IMR-90 (cell line): ENCODE data around the gene PDGFD. TPM values are rescaled to one million over a fixed set of nuclear protein-coding genes. Genes with fewer than 3 reads are reported as not detected.

Experiments
- ATAC-seq: fragments of 200-7000 bp; cut with Tn5 transposase; 2 replicates; pipeline ENCODE4 v1.9.1; 2020; ENCODE audit warnings: low read depth, mild to moderate bottlenecking, moderate library complexity
- BruUV-seq: library from RNA; stranded (reverse); fragments of 400-500 nt; replicated peaks from 2 replicates; lab custom pipeline; 2021; lab: Mats Ljungman, UMichigan
- CTCF ChIA-PET: fragments of 300-600 bp; formaldehyde crosslinking; extraction: SDS; loops from one replicate; lab custom pipeline; 2021; ENCODE audit warnings: antibody characterized with exemption; lab: Yijun Ruan, JAX
- POLR2A ChIA-PET: fragments of 300-600 bp; sonication (Branson Sonifier 250); formaldehyde crosslinking; loops from one replicate; lab custom pipeline; 2022; ENCODE audit warnings: antibody characterized with exemption; ENCODE audit not compliant: unreplicated experiment; lab: Charles Lee
- DNase-seq: peaks from one replicate; pipeline ENCODE4 v3.0.0; 2013
- H2AFZ ChIP-seq: replicated peaks from 2 replicates; pipeline ENCODE3; 2013; ENCODE audit warnings: low read length, mild to moderate bottlenecking; ENCODE audit not compliant: poor library complexity
- H2AK5ac ChIP-seq: 2 replicates; pipeline ENCODE4 v1.6.1; 2013; ENCODE audit warnings: low read depth, low read length, inconsistent platforms
- H2AK9ac ChIP-seq: replicated peaks from 2 replicates; pipeline ENCODE3; 2013; ENCODE audit warnings: mild to moderate bottlenecking, low read depth, low read length, moderate library complexity; ENCODE audit not compliant: poor library complexity
- H2BK120ac ChIP-seq: 2 replicates; pipeline ENCODE4 v1.6.1; 2013; ENCODE audit warnings: low read depth, low read length, inconsistent platforms
- H2BK15ac ChIP-seq: 3 replicates; pipeline ENCODE4 v1.6.1; 2013; ENCODE audit warnings: low read depth, low read length, inconsistent platforms
- H2BK20ac ChIP-seq: 2 replicates; pipeline ENCODE4 v1.6.1; 2013; ENCODE audit warnings: low read depth, mild to moderate bottlenecking, inconsistent platforms, low read length, moderate library complexity
- H2BK5ac ChIP-seq: 2 replicates; pipeline ENCODE4 v1.6.1; 2013; ENCODE audit warnings: mild to moderate bottlenecking, low read depth, low read length, inconsistent platforms; ENCODE audit not compliant: poor library complexity, severe bottlenecking
- H3K14ac ChIP-seq: replicated peaks from 2 replicates; pipeline ENCODE4 v1.6.1; 2013; ENCODE audit warnings: low read depth, low read length, inconsistent platforms
- H3K18ac ChIP-seq: 2 replicates; pipeline ENCODE4 v1.6.1; 2013; ENCODE audit warnings: low read depth, low read length, control low read depth
- H3K23ac ChIP-seq: 2 replicates; pipeline ENCODE4 v1.6.1; 2013; ENCODE audit warnings: low read depth, low read length, inconsistent platforms
- H3K27ac ChIP-seq: 2 replicates; pipeline ENCODE4 v1.5.1; 2013; ENCODE audit warnings: mild to moderate bottlenecking, control low read depth, low read length; ENCODE audit not compliant: insufficient read depth
- H3K27me3 ChIP-seq: 2 replicates; pipeline ENCODE4 v1.6.1; 2013; ENCODE audit warnings: low read length; ENCODE audit not compliant: control insufficient read depth, insufficient read depth
- H3K36me3 ChIP-seq: 2 replicates; pipeline ENCODE4 v1.6.1; 2013; ENCODE audit warnings: low read length, mixed read lengths; ENCODE audit not compliant: control insufficient read depth, insufficient read depth
- H3K4ac ChIP-seq: 2 replicates; pipeline ENCODE4 v1.6.1; 2013; ENCODE audit warnings: low read depth, low read length, inconsistent platforms
- H3K4me1 ChIP-seq: 2 replicates; pipeline ENCODE4 v1.6.1; 2013; ENCODE audit warnings: low read length, mixed read lengths; ENCODE audit not compliant: control insufficient read depth, insufficient read depth
- H3K4me2 ChIP-seq: 2 replicates; pipeline ENCODE4 v1.6.1; 2013; ENCODE audit warnings: low read depth, mild to moderate bottlenecking, control low read depth, low read length, moderate library complexity
- H3K4me3 ChIP-seq: 2 replicates; pipeline ENCODE4 v1.5.1; 2013; ENCODE audit warnings: low read depth, mild to moderate bottlenecking, control low read depth, low read length, moderate library complexity; ENCODE audit not compliant: insufficient read depth
- H3K56ac ChIP-seq: 2 replicates; pipeline ENCODE4 v1.6.1; 2013; ENCODE audit warnings: low read length, inconsistent platforms; ENCODE audit not compliant: insufficient read depth; ENCODE audit errors: extremely low read depth
- H3K79me1 ChIP-seq, 2 experiments: 2 replicates each; pipeline ENCODE4 v1.6.1; 2013; ENCODE audit warnings: low read length in 2 of 2, inconsistent platforms in 1 of 2, low read depth in 1 of 2
- H3K9ac ChIP-seq: 2 replicates; pipeline ENCODE4 v1.6.1; 2013; ENCODE audit warnings: low read depth, low read length, control low read depth
- H3K9me1 ChIP-seq: 2 replicates; pipeline ENCODE4 v1.6.1; 2013; ENCODE audit warnings: low read length, inconsistent platforms; ENCODE audit not compliant: insufficient read depth
- H3K9me3 ChIP-seq: 2 replicates; pipeline ENCODE4 v1.6.1; 2013; ENCODE audit warnings: low read length; ENCODE audit not compliant: control insufficient read depth, insufficient read depth
- H4K20me1 ChIP-seq: 2 replicates; pipeline ENCODE4 v1.6.1; 2013; ENCODE audit warnings: low read length, inconsistent platforms; ENCODE audit not compliant: insufficient read depth
- H4K5ac ChIP-seq: 2 replicates; pipeline ENCODE4 v1.6.1; 2013; ENCODE audit warnings: mild to moderate bottlenecking, low read depth, low read length, control low read depth
- H4K8ac ChIP-seq, 2 experiments: 2 replicates each; pipeline ENCODE4 v1.6.1; 2013; ENCODE audit warnings: low read depth in 2 of 2, low read length in 2 of 2, control low read depth in 1 of 2, inconsistent platforms in 1 of 2
- H4K91ac ChIP-seq: 2 replicates; pipeline ENCODE4 v1.6.1; 2013; ENCODE audit warnings: low read depth, low read length, inconsistent platforms; ENCODE audit not compliant: insufficient read depth
- USF2 ChIP-seq: fragments of 150-350 bp; IDR thresholded peaks from 2 replicates; pipeline ENCODE4 v1.6.1; 2017; ENCODE audit warnings: mild to moderate bottlenecking, antibody characterized with exemption, low read length, low read depth
- WGBS, 2 experiments: methylation state at CpG; one replicate each; pipeline versions ENCODE4 v1.1.5 to v1.1.7; 2013; ENCODE audit warnings: missing lambda C conversion rate in 2 of 2; ENCODE audit not compliant: insufficient read length in 1 of 2; ENCODE audit errors: extremely low coverage in 2 of 2; 5-methylcytosine and 5-hydroxymethylcytosine counted together
- dilution Hi-C: fragments of 300-500 bp; cut with HindIII; formaldehyde crosslinking; loops from one replicate; pipeline ENCODE4 v1.14.3; 2018; ENCODE audit warnings: low sequenced_read_pairs; ENCODE audit not compliant: unreplicated experiment
- in situ Hi-C: fragments of 300-500 bp; cut with MboI; formaldehyde crosslinking; loops from 3 replicates; pipeline ENCODE4 v1.14.3; 2019; ENCODE audit warnings: low sequenced_read_pairs, inconsistent platforms, mixed read lengths
- intact Hi-C: fragments of 100-400 bp; cut with micrococcal nuclease; formaldehyde crosslinking; loops from 2 replicates; pipeline ENCODE4 v1.10.0; 2022
- polyA plus RNA-seq, 3 experiments: library from polyadenylated mRNA; depleted of rRNA; stranded (reverse); fragments of >200 nt; gene quantifications; 2 replicates each; pipeline ENCODE4 v1.2.3, GENCODE V29; 2012; ENCODE audit warnings: low replicate concordance in 1 of 3
- total RNA-seq: library from RNA; depleted of rRNA; stranded (reverse); fragments of >200 nt; gene quantifications from 2 replicates; pipeline ENCODE4 v1.2.3, GENCODE V29; 2012

The PDGFD gene
- total and polyA plus RNA-seq, 2 of the 4 experiments (the other 2 are of a cell fraction), result 2.1 to 3.0 TPM

- Histone ChIP-seq H2BK120ac (no peak overlapping the region), H3K18ac (no peak overlapping the region), H3K4me3 (no peak overlapping the region), H3K4me2 (no peak overlapping the region), H2BK15ac (no peak overlapping the region), H2AK9ac (no peak overlapping the region), H2AK5ac (no peak overlapping the region), H3K4ac (no peak overlapping the region), H2AFZ (no peak overlapping the region), H3K14ac (no peak overlapping the region), H3K79me1 (no peaks in the 10 kb centered on the region), H2BK5ac (no peak overlapping the region), H3K4me1 (peaks cover 2% of the 10 kb centered on the region; the same call in 1 of the 2 replicates), H3K56ac (no peak overlapping the region), H3K36me3 (no peaks in the 10 kb centered on the region), H3K9ac (no peak overlapping the region), H3K27ac (no peak overlapping the region), H4K20me1 (no peaks in the 10 kb centered on the region), H3K9me1 (no peaks in the 10 kb centered on the region), H4K5ac (no peak overlapping the region), H4K8ac (no peak overlapping the region), H2BK20ac (no peak overlapping the region), H4K91ac (no peak overlapping the region), H3K9me3 (no peaks in the 10 kb centered on the region), H3K23ac (no peak overlapping the region), H3K27me3 (no peaks in the 10 kb centered on the region)
- ATAC-seq (no peak), DNase-seq (no peak)
- dilution Hi-C loops (no loop called here), in situ Hi-C loops (no loop called here), intact Hi-C loops (no loop called here)
- CTCF ChIA-PET, result no interaction called here
- no CpG with 5 or more reads among the region's 5 CpGs for WGBS, 2 experiments
- no peak for TF ChIP-seq USF2
- POLR2A ChIA-PET, result no interaction called here
- BruUV-seq, result no TSS peak
These were observed 99.8 kb downstream of the PDGFD start for GRCh38 chr11:104064034-104064630.
